NT2/D1 (cell line): ENCODE results near the gene CHL1.

Experiments
- SUZ12 ChIP-seq: IDR thresholded peaks from 2 replicates; pipeline ENCODE4 v1.6.1; 2011; ENCODE audit not compliant: insufficient read length, insufficient read depth; ENCODE audit errors: extremely low read depth
- YY1 ChIP-seq: IDR thresholded peaks from 2 replicates; pipeline ENCODE4 v1.6.1; 2011; ENCODE audit not compliant: insufficient read length, insufficient read depth
- ZNF274 ChIP-seq: IDR thresholded peaks from 2 replicates; pipeline ENCODE4 v1.6.1; 2011; ENCODE audit warnings: mild to moderate bottlenecking, low read depth, low read length

DNA sequence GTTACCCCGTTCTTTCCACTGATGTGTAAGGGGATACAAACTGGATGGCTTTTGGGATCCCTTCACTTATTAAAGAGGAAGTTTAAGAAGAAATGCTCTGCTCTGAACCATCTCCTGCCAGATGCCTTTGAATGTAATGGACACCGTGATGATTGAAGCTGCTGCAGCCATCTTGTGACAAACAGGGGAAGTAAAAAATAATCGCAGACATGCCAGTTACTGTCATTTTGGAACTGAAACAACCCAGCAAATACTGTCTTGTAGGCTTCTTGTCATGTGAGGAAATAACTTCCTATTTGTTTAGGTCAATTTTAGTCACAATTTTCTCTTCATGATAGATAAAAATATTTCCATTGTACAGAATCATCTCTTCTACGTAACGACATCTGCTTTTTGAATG, 224.0 kb downstream of the CHL1 start:
- TF ChIP-seq ZNF274 (no peak), YY1 (no peak), SUZ12 (no peak)
